Activated CD8-positive, alpha-beta memory T cell treated with anti-CD3 and anti-CD28 coated beads, Interleukin-2, amount 50 U/mL, for 1 hour (primary cell): ENCODE measurements around the gene ANXA7.

ENCODE experiments used
- DNase-seq: peaks from one replicate; pipeline ENCODE4 v3.0.0-alpha.2; 2020; ENCODE audit errors: extremely low read depth

Gene ANXA7

GRCh38 chr10:73413528-73414229 is at the start of gene ANXA7:
Gene ANXA7, minus strand, starts transcription at chr10:73414058. Its CDS starts 13,202 bp downstream, at chr10:73400856.
- DNase-seq, result peak; percentile 71

- no peak for DNase-seq
Measured at GRCh38 chr10:73460897-73461296, 47.0 kb upstream of the ANXA7 start.

- DNase-seq, result no peak
Measured at GRCh38 chr10:73459683-73460314, 45.9 kb upstream of the ANXA7 start.

- DNase-seq, result no peak
Measured at GRCh38 chr10:73456187-73456890, 42.5 kb upstream of the ANXA7 start.

GRCh38 chr10:73449113-73449512 is 35.3 kb upstream of the ANXA7 start:
- no peak for DNase-seq

GRCh38 chr10:73448384-73448783 is 34.5 kb upstream of the ANXA7 start:
- DNase-seq, result no peak

GRCh38 chr10:73446926-73447325 is 33.1 kb upstream of the ANXA7 start:
- DNase-seq, result no peak

GRCh38 chr10:73444457-73444856 is 30.6 kb upstream of the ANXA7 start:
- DNase-seq, result no peak

- no peak for DNase-seq
Measured at GRCh38 chr10:73439605-73440312, 25.9 kb upstream of the ANXA7 start.

GRCh38 chr10:73439055-73439454 is 25.2 kb upstream of the ANXA7 start:
- DNase-seq, result no peak

- DNase-seq, result no peak
Measured at GRCh38 chr10:73433538-73433867, 19.6 kb upstream of the ANXA7 start, which contains the start of gene MSS51. Gene MSS51, minus strand, starts transcription at chr10:73433561. Its CDS starts 5,277 bp downstream, at chr10:73428284.

- no peak for DNase-seq
Measured at GRCh38 chr10:73432646-73433537, 19.0 kb upstream of the ANXA7 start.

GRCh38 chr10:73426318-73426717 is 12.5 kb upstream of the ANXA7 start:
- no peak for DNase-seq

GRCh38 chr10:73424478-73424877 is 10.6 kb upstream of the ANXA7 start:
- DNase-seq, result no peak

- DNase-seq, result no peak
Measured at GRCh38 chr10:73423309-73423708, 9.5 kb upstream of the ANXA7 start.

- DNase-seq, result no peak
Measured at GRCh38 chr10:73416571-73416970, 2.7 kb upstream of the ANXA7 start.

- DNase-seq, result no peak
Measured at GRCh38 chr10:73414230-73414945, 530 bp upstream of the ANXA7 start.

- no peak for DNase-seq
Measured at GRCh38 chr10:73413108-73413527, 740 bp downstream of the ANXA7 start.

GRCh38 chr10:73410897-73411296 is 3.0 kb downstream of the ANXA7 start:
- no peak for DNase-seq

GRCh38 chr10:73408978-73409521 is 4.8 kb downstream of the ANXA7 start:
- DNase-seq, result no peak
